Calu3 (cell line): ENCODE data around the gene EME2. TPM values are rescaled to one million over a fixed set of nuclear protein-coding genes. Genes with fewer than 3 reads are reported as not detected.

ENCODE experiments used
- BruUV-seq: library from RNA; stranded (reverse); fragments of 400-500 nt; replicated peaks from 2 replicates; lab custom pipeline; 2021; lab: Mats Ljungman, UMichigan
- CTCF ChIA-PET: fragments of 300-600 bp; sonication (Branson Sonifier 250); formaldehyde crosslinking; loops from one replicate; lab custom pipeline; 2022; ENCODE audit warnings: antibody characterized with exemption; lab: Charles Lee
- DNase-seq: peaks from one replicate; pipeline ENCODE4 v3.0.0; 2022
- H3K27ac Mint-ChIP-seq: one replicate; pipeline ENCODE4 v1.8.0; 2022; ENCODE audit warnings: mixed read lengths; ENCODE audit not compliant: unreplicated experiment
- H3K27me3 Mint-ChIP-seq: one replicate; pipeline ENCODE4 v1.8.0; 2022; ENCODE audit warnings: mixed read lengths; ENCODE audit not compliant: unreplicated experiment
- H3K36me3 Mint-ChIP-seq: one replicate; pipeline ENCODE4 v1.8.0; 2022; ENCODE audit warnings: mild to moderate bottlenecking, moderate library complexity, mixed read lengths; ENCODE audit not compliant: insufficient read depth, unreplicated experiment
- H3K4me1 Mint-ChIP-seq: one replicate; pipeline ENCODE4 v1.8.0; 2022; ENCODE audit warnings: mild to moderate bottlenecking, low read depth, mixed read lengths; ENCODE audit not compliant: unreplicated experiment
- H3K4me3 Mint-ChIP-seq: one replicate; pipeline ENCODE4 v1.8.0; 2022; ENCODE audit warnings: mild to moderate bottlenecking, low read depth, moderate library complexity, mixed read lengths; ENCODE audit not compliant: unreplicated experiment
- H3K9me3 Mint-ChIP-seq: one replicate; pipeline ENCODE4 v1.8.0; 2022; ENCODE audit warnings: low read depth, mixed read lengths; ENCODE audit not compliant: unreplicated experiment
- intact Hi-C: fragments of 100-400 bp; cut with micrococcal nuclease; formaldehyde crosslinking; loops from one replicate; pipeline ENCODE4 v1.10.0; 2022; ENCODE audit not compliant: unreplicated experiment
- total RNA-seq: library from RNA; stranded (reverse); gene quantifications from 2 replicates; pipeline ENCODE4 v1.2.3, GENCODE V29; 2022
- TF ChIP-seq, protein P1 (sequence below): fragments of 200-600 bp; IDR thresholded peaks from one replicate; pipeline ENCODE4 v1.8.0; 2022; ENCODE audit warnings: antibody characterized with exemption; ENCODE audit not compliant: unreplicated experiment

The EME2 gene
- total RNA-seq, 1 experiment from 2014 or later: 30.8 TPM

DNA sequence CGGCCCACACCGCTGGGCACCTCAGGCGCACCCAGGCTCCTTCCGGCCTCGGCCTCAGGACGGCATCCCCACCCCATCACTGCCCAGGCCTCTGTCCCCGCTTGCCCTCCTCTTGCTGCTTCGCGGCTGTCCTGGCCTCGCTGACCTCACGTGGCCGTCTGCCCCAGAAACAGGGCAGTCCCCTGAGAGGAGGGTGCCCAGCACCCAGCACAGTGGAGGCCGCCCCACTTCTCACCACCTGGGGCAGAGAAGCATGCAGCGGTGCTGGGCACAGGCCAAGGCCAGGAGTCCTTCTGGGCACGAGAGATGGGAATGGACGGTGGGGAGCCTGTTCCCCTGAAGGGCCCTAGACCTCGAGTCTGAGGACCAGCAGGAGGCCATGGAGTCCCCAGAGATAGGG, 45.1 kb downstream of the EME2 start:
- TF ChIP-seq, protein P1, sequence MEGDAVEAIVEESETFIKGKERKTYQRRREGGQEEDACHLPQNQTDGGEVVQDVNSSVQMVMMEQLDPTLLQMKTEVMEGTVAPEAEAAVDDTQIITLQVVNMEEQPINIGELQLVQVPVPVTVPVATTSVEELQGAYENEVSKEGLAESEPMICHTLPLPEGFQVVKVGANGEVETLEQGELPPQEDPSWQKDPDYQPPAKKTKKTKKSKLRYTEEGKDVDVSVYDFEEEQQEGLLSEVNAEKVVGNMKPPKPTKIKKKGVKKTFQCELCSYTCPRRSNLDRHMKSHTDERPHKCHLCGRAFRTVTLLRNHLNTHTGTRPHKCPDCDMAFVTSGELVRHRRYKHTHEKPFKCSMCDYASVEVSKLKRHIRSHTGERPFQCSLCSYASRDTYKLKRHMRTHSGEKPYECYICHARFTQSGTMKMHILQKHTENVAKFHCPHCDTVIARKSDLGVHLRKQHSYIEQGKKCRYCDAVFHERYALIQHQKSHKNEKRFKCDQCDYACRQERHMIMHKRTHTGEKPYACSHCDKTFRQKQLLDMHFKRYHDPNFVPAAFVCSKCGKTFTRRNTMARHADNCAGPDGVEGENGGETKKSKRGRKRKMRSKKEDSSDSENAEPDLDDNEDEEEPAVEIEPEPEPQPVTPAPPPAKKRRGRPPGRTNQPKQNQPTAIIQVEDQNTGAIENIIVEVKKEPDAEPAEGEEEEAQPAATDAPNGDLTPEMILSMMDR: no peak
- H3K4me1 Mint-ChIP-seq: no peaks in the 10 kb centered on the region
- H3K36me3 Mint-ChIP-seq: peaks cover 33% of the 10 kb centered on the region
- no peaks in the 10 kb centered on the region for H3K9me3 Mint-ChIP-seq
- CTCF ChIA-PET: no interaction called here
- no peak for DNase-seq
- no peak overlapping the region for H3K27ac Mint-ChIP-seq
- H3K27me3 Mint-ChIP-seq: no peaks in the 10 kb centered on the region
- no peak overlapping the region for H3K4me3 Mint-ChIP-seq
- intact Hi-C loops: no loop called here
- no TSS peak for BruUV-seq

DNA sequence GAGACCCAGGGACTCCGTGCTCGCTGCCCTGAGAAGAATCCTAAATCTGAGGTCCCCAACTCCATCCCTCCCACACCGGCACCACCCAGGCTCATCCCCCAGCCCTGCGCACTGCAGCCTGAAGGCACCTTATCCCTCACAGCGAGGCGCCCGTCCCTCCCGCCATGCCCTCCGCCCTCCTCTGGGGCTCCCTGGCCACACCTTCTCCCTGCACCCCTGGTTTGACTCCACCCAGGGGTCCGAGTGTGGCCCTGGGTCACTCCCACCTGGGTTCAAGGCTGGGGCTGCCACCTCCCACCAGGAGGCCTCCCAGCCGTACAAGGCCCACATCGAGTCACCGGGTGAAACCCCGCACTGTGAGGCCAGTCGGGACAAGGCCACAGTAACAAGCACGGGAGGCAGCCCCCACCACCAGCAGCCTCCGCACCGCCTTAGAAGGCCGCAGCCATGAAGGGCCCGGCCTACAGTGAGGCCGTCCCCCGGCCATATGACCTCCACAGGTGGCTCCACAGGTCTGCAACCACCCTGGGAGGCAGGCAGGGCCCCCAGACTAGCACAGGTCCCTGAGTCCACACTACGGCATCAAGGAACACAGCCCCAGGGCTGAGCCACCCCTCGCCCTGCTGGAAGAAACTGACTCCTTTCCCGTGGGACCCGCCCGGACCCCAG, 45.7 kb downstream of the EME2 start:
- peaks cover 28% of the 10 kb centered on the region for H3K36me3 Mint-ChIP-seq
- H3K27ac Mint-ChIP-seq: no peak overlapping the region
- TF ChIP-seq, protein P1: no peak
- BruUV-seq: no TSS peak
- no peaks in the 10 kb centered on the region for H3K9me3 Mint-ChIP-seq
- intact Hi-C loops: no loop called here
- no peak overlapping the region for H3K4me3 Mint-ChIP-seq
- no peaks in the 10 kb centered on the region for H3K27me3 Mint-ChIP-seq
- CTCF ChIA-PET: no interaction called here
- H3K4me1 Mint-ChIP-seq: no peaks in the 10 kb centered on the region
- DNase-seq: no peak

DNA sequence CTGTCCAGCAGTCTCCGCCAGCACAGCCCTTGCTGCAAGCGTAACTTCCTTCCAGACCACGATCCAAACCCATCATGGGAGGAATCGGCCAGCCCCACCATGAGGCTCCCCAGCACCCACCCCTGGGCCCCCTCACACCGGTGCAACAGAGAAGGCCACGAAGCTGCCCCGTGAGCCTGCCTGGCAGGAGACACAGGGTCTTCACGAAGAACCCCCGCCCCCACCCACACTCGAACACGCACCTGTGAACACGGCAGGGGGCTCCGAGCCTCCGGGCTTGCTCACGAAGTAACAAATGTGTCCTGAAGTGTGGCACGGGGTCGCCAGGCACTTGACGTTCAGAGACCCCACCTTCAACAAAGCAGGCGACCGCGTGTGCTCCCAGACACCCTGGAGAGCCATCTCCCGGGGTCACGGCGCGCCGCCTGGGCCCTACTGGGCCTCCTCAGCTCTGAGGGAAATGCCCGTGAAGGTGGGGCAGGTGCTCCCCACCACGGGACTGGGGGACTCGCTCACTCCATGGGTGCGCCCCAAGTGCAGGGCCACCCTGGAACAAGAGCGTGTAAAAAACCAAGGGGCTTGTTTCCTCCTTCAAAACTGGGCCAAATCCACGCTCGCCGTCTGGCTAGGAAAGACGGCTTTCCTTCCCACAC, 46.4 kb downstream of the EME2 start:
- H3K27ac Mint-ChIP-seq: no peak overlapping the region
- H3K4me3 Mint-ChIP-seq: no peak overlapping the region
- no peak for DNase-seq
- no TSS peak for BruUV-seq
- intact Hi-C loops: no loop called here
- TF ChIP-seq, protein P1: no peak
- H3K27me3 Mint-ChIP-seq: no peaks in the 10 kb centered on the region
- no peaks in the 10 kb centered on the region for H3K9me3 Mint-ChIP-seq
- H3K4me1 Mint-ChIP-seq: no peaks in the 10 kb centered on the region
- H3K36me3 Mint-ChIP-seq: peaks cover 24% of the 10 kb centered on the region
- CTCF ChIA-PET: no interaction called here

DNA sequence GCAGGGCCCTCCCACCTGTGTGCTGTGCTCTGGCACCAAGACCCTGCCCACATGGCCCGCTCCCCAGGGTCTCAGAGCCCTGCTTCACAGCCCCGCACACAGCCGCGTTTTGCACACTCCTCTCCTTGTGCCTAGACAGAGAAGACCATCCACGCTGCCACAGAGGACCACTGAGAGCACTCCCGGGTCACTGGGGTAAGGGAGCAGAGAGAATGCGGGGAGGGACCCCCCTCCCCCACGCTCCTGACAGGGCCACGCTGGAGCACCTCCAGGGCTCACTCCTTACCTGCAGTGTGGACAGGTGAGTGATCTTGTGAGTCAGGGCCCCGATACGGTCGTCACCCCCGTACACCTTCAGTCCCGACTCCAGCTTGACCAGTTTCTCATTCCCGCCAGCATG, 47.0 kb downstream of the EME2 start:
- TF ChIP-seq, protein P1: no peak
- intact Hi-C loops: no loop called here
- CTCF ChIA-PET: interaction anchor here (0.6 kb wide), 1 partner anchor 192 kb away, joined by 5 read pairs; no protein-coding TSS in a partner anchor
- BruUV-seq: no TSS peak
- H3K36me3 Mint-ChIP-seq: peaks cover 28% of the 10 kb centered on the region
- no peak for DNase-seq
- no peak overlapping the region for H3K27ac Mint-ChIP-seq
- no peaks in the 10 kb centered on the region for H3K27me3 Mint-ChIP-seq
- H3K4me3 Mint-ChIP-seq: no peak overlapping the region
- no peaks in the 10 kb centered on the region for H3K4me1 Mint-ChIP-seq
- no peaks in the 10 kb centered on the region for H3K9me3 Mint-ChIP-seq
